CD4-positive, alpha-beta T cell treated with Interleukin-21 for 1 hour (primary cell): Measurements from ENCODE around the gene ZNF346.
"Not testable (repeated sequence)": the region's sequence is repeated elsewhere in the genome, so short reads cannot be mapped to it uniquely, and the experiment has no call there.

Source experiments
- DNase-seq: peaks from one replicate; pipeline ENCODE4 v3.0.0-alpha.2; 2020

The ZNF346 gene

DNA sequence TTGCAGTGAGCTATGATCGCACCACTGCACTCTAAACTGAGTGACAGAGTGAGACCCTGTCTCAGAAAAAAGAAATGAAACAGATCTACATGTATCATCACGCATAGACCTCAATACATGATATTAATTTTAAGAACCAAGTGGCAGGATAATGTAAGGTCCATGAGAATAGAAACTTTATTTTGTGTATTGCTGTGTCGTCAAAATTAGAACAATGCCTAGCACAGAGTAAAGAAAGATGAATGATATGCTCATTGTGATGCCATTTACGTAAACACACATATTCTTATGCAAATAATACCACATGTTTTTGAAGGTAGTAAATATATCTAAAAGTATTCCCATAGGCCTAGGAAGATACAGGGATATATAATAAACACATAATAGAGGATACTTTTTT, 12.3 kb upstream of the ZNF346 start:
- no peak for DNase-seq

DNA sequence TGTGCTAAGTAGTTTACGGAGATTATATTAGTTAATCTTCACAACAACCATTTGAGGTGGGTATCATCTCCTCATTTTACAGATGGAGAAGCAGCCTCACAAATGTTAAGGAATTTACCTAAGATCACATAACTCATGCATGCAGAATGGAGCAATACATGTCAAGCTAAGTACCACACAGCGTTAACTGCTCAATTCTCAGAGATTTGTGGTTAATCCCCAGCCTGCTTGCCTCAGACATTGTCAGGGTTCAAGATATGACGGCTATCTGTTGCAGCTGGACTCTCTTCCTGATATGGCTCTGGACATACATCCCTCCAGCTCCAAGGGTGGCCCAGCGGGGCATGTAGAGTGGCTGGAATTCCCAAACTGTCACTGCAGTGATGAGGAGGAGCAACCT, 7.3 kb upstream of the ZNF346 start:
- DNase-seq, result no peak

DNA sequence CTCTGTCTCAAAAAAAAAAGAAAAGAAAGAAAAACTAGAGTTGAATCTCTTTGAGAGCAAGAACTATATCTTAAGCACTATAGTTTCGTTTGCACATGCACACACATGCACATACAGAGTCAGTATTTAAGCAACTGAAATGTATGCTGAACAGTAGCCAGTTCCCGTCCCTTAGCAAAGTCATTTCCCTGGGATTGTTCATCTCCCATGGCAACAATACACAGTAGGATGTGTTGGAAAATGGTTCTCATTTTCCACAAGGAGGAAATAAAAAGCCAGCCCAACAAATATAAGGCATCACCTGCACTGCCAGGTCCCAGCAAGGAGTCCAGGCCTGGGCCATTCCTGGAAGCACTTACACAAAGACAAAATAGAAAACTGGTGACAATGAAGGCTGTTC, 4.2 kb upstream of the ZNF346 start:
- DNase-seq, result no peak

DNA sequence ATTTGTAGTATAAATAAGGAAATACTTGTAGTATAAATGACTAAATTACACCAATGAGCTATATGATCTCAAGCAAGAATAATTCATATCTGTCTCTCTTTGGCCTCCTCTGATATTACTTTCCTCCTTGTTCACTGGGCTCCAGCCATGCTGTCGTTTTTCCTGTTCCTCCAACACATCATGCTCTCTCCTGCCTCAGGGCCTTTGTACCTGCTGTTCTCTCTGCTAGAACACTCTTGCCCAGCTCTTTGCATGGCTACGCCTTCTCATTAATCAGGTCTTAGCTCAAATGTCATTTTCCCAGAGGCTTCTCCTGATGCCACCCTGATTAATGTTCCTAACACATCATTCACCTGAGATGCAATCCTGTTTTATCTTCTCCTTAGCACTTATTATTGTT, 2.5 kb upstream of the ZNF346 start:
- no peak for DNase-seq

DNA sequence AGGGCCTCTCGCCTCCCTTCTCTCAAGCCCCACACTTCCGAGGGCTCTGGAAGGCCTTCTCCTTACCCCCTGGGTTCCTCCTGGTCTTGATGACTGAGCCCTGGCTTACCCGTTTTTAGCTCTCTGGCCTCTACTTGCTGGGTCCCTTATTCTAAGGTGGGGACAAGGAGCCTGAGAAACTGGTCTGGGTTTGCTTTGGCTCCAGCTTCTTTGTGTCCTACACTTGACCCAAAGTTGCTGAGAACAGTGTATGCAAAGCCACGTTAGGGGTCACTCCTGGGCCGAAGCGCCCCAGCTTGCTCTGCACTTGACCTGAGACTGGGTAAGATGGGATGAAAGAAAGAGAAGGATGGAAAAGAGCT, 788 bp downstream of the ZNF346 start:
- DNase-seq, result peak; percentile 6

DNA sequence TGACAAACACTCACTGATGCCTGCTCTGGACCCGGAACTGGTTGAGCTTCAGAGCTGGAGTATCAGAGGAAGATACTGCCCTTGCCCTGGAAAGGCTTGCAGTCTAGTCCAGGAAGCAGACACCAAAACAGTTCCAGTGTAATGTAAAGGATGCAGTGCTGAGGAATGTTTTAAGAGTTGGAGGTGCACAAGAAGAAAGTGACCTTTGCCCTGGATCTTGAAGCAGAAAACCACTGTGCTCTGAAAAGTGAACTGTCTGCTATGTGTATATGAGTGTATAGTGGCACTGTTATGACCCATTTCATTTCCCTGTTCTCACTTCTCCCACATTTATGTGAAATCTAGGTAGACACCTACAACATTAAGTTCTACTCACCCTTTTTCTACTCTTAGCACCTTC, 2.1 kb downstream of the ZNF346 start:
- no peak for DNase-seq

DNA sequence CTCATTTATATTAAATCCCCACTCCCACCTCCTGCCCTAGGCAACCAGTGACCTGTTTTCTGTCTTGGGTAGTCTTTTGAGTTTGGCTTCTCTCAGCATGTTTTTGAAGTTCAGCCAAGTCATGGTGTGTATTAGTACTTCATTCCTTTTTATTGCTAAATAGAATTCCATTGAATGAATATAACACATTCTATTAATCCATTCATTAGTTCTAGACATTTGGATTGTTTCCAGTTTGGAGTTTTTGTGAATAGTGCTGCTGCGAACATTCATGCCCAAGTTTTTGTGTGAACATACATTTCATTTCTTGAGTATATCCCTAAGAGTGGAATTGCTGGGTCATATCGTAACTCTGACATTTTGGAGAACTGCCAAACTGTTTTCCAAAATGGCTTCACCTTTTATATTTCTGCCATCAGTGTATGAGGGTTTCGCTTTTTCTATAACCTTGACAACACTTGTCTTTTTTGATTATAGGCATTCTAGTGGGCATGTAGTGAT, 2.7 kb downstream of the ZNF346 start:
- DNase-seq, result no peak

DNA sequence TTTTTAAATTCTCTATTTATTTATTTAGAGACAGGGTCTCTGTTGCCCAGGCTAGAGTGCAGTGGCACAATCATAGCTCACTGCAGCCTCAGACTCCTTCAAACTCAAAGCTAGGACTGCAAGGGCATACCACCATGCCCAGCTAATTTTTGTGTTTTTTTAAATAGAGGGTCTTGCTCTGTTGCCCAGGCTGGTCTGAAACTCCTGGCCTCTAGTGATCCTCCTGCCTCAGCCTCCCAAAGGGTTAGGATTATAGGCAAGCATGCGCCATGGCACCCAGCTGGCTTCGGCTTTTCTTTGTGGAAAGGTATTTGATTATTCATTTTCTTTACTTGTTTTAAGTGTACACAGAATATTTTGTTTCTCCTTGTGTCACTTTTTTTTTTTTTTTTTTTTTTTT, 5.2 kb downstream of the ZNF346 start:
- DNase-seq, result no peak

DNA sequence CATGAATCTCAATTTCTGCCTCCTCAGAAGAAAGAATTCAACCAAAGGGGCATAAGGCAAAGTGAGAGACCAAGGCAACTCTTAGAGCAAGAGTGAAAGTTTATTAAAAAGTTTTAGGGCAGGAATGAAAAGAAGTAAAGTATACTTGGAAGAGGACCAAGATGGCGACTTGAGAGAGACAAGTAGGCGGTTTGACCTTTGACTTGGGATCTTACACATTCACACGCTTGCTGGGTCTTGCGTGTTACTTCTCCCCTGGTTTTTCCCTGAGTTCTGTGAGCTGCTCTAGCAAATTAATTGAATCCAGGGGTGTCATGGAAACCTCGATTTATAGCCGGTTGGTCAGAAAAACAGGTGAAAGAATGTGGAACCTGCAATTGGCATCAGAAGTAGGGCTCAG, 7.0 kb downstream of the ZNF346 start:
- DNase-seq, result no peak

DNA sequence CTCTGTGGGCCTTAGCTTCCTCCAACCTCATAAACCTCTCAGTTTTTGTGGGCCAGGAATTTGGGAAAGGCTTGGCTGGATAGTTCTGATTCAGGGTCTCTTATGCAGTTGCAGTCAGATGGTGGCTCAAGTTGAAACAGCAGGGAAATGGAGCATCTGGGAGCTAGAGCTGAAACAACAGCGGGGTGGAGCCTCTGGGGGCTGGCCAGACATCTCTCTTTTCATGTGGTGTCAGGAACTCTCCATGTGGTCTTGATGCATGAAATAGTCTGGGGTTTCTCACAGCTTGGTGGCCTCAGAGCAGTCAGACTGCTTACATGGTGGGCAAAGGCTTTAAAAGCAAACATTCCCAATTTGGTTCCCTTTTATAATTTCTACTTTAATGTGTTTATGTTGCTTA, 13.5 kb downstream of the ZNF346 start:
- no peak for DNase-seq

DNA sequence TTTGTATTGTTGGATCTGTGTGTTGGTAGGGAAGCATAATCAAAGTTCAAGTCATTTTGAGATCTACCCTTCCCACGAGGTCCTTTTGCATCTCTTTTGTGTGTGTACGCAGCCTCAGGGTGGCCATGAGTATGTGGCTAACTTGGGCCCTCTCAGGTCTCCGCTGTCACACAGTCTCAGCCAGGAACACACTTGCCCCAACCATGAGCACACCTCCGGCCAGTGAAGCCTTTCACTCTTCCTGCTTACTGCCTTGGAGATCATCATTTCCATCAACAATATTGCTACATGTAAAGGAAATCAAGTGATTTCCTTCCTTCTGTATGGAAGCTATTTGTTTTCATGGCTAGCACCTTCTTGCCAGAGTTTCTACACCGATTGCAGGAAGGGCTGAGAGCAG, 13.9 kb downstream of the ZNF346 start:
- no peak for DNase-seq

DNA sequence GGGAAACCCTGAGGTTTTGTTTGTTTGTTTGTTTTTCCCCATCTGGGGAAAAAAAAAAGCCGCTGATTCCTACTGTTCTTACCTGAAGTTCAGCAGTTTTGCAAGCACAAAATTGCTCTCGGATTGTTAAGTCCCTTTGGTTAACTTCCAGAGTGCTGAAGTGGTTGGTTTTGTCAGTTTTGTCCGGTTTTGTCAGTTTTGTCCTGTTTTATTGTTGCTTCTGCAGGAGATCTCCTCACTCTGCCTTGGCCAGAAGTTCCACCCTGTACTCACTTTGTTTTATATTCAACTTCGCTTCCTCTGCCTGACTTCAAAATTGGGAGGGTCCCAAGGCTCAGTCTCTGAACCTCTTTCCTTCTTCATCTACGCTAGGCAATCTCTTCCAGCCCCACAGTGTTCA, 14.4 kb downstream of the ZNF346 start:
- DNase-seq, result no peak

DNA sequence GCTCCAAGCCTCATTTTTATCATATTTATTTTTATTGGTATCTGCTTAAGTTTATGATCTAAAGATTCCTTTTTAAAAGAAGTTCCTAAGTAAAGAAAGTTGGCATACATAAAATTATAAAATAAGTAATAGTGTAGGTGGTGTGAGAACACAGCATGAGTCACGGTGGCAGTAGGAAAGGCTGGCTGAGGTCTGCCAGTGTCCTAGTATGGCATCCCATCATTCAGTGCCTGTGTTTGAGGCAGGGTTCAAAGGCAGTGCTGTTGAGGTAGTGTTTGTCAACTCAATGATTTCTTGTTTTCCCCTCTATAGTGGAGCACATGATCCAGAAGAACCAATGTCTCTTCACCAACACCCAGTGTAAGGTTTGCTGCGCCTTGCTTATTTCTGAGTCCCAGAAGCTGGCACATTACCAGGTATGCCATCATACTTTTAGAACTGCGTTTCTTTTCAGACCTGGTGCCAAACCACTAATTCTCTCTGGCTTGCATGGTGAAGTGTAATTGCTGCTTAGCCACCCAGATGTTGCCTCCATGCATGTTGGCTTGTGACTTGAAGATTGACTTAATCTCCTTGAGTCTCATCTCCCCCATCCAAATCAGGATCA, 18.4 kb downstream of the ZNF346 start:
- DNase-seq, result no peak

DNA sequence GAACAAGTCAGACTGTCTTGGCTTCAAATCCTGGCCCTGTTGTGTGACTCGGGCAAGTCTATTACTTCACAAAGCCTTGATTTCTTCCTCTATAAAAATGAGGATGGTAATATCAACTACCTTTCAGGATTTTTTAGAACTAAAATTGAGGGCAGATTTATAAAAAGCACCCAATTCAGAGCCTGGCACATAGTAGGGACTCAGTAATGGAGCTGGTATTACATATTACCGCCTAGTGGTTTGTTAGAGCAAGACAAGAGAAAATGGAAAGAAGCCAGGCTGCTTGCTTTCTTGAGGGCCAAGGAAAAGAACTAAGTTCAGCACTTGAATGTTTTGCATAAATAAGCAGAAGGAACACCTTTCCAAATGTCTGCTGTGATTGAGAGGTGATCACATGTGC, 19.4 kb downstream of the ZNF346 start:
- DNase-seq, result no peak

DNA sequence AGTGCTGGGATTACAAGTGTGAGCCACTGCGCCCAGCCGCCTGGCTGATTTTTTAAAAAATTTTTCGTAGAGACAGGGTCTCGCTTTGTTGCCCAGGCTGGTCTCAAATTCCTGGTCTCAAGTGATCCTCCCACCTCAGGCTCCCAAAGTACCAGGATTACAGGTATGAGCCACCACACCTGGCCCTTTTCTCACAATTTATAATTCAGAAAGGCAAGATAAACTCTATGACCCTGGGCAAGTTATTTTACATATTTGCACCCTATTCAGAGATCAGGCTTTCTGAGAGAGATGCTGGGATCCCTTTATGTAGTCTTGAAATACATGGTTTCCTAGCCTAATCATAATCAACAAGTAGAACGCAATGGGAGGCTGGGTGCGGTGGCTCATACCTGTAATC, 20.6 kb downstream of the ZNF346 start:
- no peak for DNase-seq

DNA sequence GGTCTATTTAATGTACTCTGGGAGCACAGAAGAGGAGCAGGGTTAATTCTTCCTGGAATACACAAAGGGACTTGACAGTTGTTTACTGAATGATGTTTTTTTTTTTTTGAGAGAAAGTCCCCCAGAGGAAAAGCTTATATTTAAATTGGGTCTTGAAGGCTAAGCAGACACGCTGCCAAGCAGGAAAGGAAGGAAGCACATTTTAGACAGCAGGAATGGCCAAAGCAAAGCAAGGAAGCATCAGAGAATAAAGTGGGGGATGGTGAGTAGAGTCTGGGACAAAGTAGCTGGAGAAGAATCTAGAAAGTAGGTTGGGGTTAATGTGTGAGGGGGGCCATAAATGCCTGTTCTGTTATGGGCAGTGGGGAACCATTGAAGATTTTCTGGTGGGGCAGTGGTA, 21.5 kb downstream of the ZNF346 start:
- DNase-seq, result no peak

DNA sequence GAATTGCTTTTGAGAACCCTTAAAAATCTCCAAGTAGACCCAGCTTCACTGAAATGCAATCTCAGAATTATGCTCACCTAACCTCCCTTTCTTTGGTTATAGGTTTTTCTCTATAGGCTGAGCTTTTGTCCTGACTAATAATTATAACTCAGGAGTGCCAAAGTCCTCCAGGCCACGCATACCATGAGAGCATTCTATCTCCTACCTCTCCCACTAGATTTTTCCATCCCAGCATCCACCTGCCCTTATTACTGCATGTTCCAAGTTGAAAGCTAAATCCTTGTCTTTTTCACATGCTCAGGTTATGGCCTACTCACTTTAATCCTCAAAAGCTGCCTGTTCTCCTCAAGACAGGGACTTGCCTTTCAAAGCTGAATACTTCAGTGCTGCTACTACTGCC, 22.1 kb downstream of the ZNF346 start:
- DNase-seq, result no peak

DNA sequence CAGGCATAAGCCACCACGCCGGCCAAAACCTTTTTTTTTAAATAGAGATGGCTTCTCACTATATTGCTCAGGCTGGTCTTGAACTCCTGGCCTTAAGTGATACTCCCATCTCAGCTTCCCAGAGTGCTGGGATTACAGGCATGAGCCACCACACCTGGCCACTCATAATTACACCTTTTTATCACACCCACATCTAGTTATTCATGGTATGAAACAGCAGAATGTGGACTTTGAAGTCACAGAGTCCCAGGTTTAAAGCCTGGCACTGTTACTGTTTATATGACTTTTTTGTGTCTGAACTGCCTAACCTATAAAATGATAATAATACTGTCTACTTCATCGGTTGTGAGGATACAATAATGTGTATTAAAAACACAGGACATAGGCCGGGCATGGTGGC, 23.1 kb downstream of the ZNF346 start:
- no peak for DNase-seq

DNA sequence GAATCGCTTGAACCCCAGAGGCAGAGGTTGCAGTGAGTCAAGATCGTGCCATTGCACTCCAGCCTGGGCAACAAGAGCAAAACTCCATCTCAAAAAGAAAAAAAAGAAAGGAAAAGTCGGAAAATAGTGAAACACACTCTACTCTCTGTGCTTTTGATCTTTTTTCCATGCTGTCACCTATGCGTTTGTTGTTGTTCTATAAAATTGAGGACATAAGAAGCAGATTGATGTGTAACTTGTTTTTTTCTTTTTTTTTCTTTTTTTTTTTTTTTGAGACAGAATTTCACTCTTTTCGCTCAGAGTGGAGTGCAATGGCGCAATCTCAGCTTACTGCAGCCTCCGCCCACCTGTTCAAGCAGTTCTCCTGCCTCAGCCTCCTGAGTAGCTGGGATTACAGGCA, 26.0 kb downstream of the ZNF346 start:
- DNase-seq, result not testable (repeated sequence)

DNA sequence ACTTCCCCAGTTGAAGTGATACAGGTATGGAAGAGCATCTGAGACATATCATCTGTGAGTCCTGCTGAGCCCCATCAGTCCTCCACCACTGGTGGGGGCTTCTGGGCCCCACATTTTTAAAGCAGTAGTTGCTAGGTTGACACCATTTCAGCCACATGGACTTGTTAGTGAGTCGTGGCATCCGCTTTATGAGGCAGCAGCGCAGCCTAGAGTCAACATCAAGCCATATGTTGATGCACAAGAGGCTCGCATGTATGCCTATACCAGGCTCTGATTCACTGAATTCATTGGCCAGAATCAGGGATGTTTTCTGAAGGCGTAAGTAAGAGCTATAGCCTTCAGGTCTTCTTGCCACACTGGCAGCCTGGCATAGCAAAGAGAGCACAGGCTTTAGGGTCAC, 26.8 kb downstream of the ZNF346 start:
- DNase-seq, result no peak

DNA sequence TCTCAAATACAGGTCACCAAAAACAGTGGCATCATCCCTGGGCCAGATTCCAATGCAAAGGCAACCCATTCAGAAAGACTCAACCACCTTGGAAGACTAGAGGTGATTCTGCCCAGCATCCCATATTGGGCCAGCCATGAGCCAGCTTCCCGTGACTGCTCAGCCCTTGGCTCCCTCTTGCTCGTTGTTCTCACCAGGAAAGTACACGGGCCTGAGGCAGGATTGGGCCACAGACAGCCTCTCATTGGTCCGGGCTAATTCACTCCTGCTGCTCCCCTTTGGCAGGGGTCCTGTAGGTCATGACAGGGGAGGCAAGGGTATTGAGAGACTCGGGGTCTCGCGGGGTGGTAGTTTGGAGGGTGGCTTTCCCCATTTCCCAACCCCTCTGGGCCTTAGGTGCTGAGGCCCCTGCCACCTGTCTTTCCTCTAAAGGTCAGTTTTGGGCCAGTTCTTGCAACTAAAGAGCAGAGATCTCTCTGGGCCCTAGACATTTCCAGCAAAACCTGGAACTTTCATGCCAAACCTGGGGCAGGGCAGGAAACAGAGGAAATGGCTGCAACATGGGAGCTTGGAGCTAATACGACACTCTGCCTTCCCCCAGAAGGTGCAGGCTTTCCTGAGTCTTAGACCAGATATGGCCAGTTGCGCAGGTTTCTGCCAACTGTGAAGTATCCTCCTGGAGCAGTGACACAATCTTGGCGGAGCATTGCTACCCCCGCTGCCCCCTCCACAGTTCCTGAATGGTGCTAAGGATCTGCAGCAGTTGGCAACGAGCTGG, 42.2 kb downstream of the ZNF346 start:
- no peak for DNase-seq

DNA sequence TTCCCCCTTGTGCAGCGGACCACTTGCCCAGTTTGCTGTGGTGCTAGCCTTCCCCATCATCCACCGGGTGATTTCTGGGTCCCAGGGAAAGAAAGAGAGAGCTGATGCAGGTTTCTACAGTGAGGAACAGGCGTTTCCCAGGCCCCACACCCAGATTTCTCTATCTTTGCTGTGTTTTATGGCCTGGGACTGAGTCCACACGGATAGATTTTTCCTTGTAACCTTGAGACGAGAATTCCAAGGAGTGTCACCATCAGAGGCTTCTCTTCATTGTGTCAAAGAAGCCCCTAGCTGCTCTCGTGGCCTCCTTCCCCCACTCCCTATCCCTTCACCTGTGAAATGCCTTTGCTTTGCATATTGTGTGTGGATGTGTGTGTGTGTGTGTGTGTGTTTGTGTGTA, 43.0 kb downstream of the ZNF346 start:
- DNase-seq, result no peak

DNA sequence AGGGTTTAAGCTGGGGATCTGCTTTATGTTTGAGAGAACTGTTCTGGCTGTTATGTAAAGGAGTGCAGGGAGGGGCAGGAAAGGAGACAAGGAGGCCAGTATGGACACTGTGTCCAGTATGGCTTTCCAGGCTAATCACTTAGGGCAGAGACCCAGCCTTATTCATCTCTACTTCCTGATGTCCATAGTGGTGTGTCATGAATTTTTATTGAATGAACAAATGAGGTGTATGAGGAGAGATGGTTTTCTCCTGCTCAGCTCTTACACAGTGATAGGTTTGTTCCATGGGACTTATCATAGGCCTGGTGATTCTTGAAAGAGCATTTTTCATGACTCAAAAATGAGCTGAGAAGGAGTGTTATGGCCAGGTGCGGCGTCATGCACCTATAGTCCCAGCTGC, 43.7 kb downstream of the ZNF346 start:
- DNase-seq, result no peak

DNA sequence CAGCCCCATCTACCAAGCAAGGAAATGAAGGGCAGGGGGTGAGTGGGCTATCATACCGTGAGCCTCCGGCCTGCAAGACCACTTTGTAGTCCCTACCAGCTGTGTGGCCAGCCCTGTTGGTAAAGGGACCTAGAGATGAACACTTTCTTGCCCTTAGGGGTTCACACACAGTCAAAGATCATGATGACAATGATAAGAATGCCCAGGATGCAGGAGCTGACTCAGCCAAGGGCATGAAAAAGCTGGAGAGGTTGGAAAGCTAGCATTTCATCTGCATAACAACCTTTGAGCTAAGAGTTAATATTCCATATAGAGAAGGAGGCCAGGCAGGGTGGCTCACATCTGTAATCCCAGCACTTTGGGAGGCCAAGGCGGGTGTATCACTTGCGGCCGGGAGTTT, 45.0 kb downstream of the ZNF346 start:
- DNase-seq, result no peak
